Naive B cell (primary cell): Measurements from ENCODE around the gene CCBE1. TPM values are rescaled to one million over a fixed set of nuclear protein-coding genes. Genes with fewer than 3 reads are reported as not detected.
"Not testable (repeated sequence)": the region's sequence is repeated elsewhere in the genome, so short reads cannot be mapped to it uniquely, and the experiment has no call there.

Source experiments
- ATAC-seq, 2 donors: fragments of 150-1000 bp; cut with Tn5 transposase; 2 replicates each; pipeline ENCODE4 v1.10.0; 2021; ENCODE audit warnings: low read depth in 2 of 2, mild to moderate bottlenecking in 2 of 2, moderate library complexity in 2 of 2
- DNase-seq: peaks from one replicate; pipeline ENCODE4 v3.0.0; 2022
- H3K27ac Mint-ChIP-seq, 6 donors: one replicate each; pipeline ENCODE4 v1.8.0; 2020 to 2022; ENCODE audit warnings: mild to moderate bottlenecking in 6 of 6, mixed read lengths in 6 of 6, moderate library complexity in 5 of 6, inconsistent platforms in 2 of 6
- H3K27me3 Mint-ChIP-seq, 3 donors: one replicate each; pipeline ENCODE4 v1.8.0; 2021 to 2022; ENCODE audit warnings: mixed read lengths in 3 of 3, mild to moderate bottlenecking in 1 of 3
- H3K36me3 Mint-ChIP-seq, 2 donors: one replicate each; pipeline ENCODE4 v1.8.0; 2020 to 2022; ENCODE audit warnings: mixed read lengths in 2 of 2, inconsistent platforms in 1 of 2, mild to moderate bottlenecking in 1 of 2
- H3K4me1 Mint-ChIP-seq, 3 donors: one replicate each; pipeline ENCODE4 v1.8.0; 2020 to 2022; ENCODE audit warnings: mixed read lengths in 3 of 3, inconsistent platforms in 1 of 3, mild to moderate bottlenecking in 1 of 3, moderate library complexity in 1 of 3
- H3K4me3 Mint-ChIP-seq, 8 donors: one replicate each; pipeline ENCODE4 v1.8.0; 2020 to 2022; ENCODE audit warnings: mild to moderate bottlenecking in 8 of 8, mixed read lengths in 8 of 8, moderate library complexity in 8 of 8, inconsistent platforms in 2 of 8
- H3K9me3 Mint-ChIP-seq, 7 donors: one replicate each; pipeline ENCODE4 v1.8.0; 2020 to 2022; ENCODE audit warnings: mixed read lengths in 7 of 7, mild to moderate bottlenecking in 5 of 7, inconsistent platforms in 2 of 7, moderate library complexity in 1 of 7
- polyA plus RNA-seq, 6 donors: library from polyadenylated mRNA; unstranded; fragments of 300-500 nt; fragmentation: Illumina TruSeq; gene quantifications; one replicate each; pipeline ENCODE4 v1.2.3, GENCODE V29; 2021; ENCODE audit warnings: low read depth in 6 of 6

Gene CCBE1
- polyA plus RNA-seq = not detected

- Mint-ChIP-seq H3K9me3 (no peaks in the 10 kb centered on the region), H3K4me1 (peaks cover 8 to 15% (median 11%) of the 10 kb centered on the region in 3 donors), H3K4me3 (peak within 1 kb of the TSS in 3 of 8 donors; percentile 47 to 75 (median 51)), H3K36me3 (peaks cover 0 to 20% of the 10 kb centered on the region in 2 donors), H3K27me3 (peaks cover 55 to 68% (median 57%) of the 10 kb centered on the region in 3 donors), H3K27ac (peak within 1 kb of the TSS in 1 of 6 donors; percentile 65)
- no peak for ATAC-seq
- no peak for DNase-seq
These were observed at the start of gene CCBE1 for GRCh38 chr18:59697236-59697932. Gene CCBE1, minus strand, starts transcription at chr18:59697423.

GRCh38 chr18:59744271-59744721 lies 47.1 kb upstream of the CCBE1 start:
- Mint-ChIP-seq H3K27me3 (peaks cover 13 to 23% (median 16%) of the 10 kb centered on the region in 3 donors), H3K27ac (no peak overlapping the region), H3K9me3 (peaks cover 0 to 9% (median 2%) of the 10 kb centered on the region in 7 donors), H3K4me3 (no peak overlapping the region), H3K36me3 (peaks cover 0 to 4% of the 10 kb centered on the region in 2 donors), H3K4me1 (no peaks in the 10 kb centered on the region)
- DNase-seq (no peak), ATAC-seq (no peak)

GRCh38 chr18:59743566-59743965 lies 46.3 kb upstream of the CCBE1 start:
- H3K36me3 Mint-ChIP-seq = peaks cover 4 to 5% of the 10 kb centered on the region in 2 donors
- no peak overlapping the region for H3K27ac Mint-ChIP-seq

GRCh38 chr18:59742325-59743111 lies 45.3 kb upstream of the CCBE1 start:
- H3K4me3 Mint-ChIP-seq = no peak overlapping the region
- no peaks in the 10 kb centered on the region for H3K4me1 Mint-ChIP-seq
- H3K27me3 Mint-ChIP-seq = peaks cover 1 to 14% (median 11%) of the 10 kb centered on the region in 3 donors
- ATAC-seq (no peak), DNase-seq (no peak)
- no peak overlapping the region for H3K27ac Mint-ChIP-seq
- H3K9me3 Mint-ChIP-seq = peaks cover 7 to 18% (median 11%) of the 10 kb centered on the region in 7 donors
- H3K36me3 Mint-ChIP-seq = peaks cover 0 to 8% of the 10 kb centered on the region in 2 donors

More at GRCh38 chr18:59743566-59743965, 46.3 kb upstream of the CCBE1 start:
- Mint-ChIP-seq H3K4me1 (no peaks in the 10 kb centered on the region), H3K27me3 (peaks cover 12 to 21% (median 15%) of the 10 kb centered on the region in 3 donors), H3K9me3 (peaks cover 6 to 17% (median 8%) of the 10 kb centered on the region in 7 donors), H3K4me3 (no peak overlapping the region)
- no peak for ATAC-seq
- DNase-seq = no peak

- ATAC-seq (no peak), DNase-seq (no peak)
- Mint-ChIP-seq H3K9me3 (peaks cover 7 to 18% (median 11%) of the 10 kb centered on the region in 7 donors), H3K36me3 (peaks cover 0 to 8% of the 10 kb centered on the region in 2 donors), H3K4me3 (no peak overlapping the region), H3K27ac (no peak overlapping the region), H3K27me3 (peaks cover 7 to 12% (median 8%) of the 10 kb centered on the region in 3 donors), H3K4me1 (no peaks in the 10 kb centered on the region)
These were observed 42.9 kb upstream of the CCBE1 start for GRCh38 chr18:59740141-59740540.

- peaks cover 7 to 18% (median 11%) of the 10 kb centered on the region in 7 donors for H3K9me3 Mint-ChIP-seq
- DNase-seq = no peak
- H3K4me3 Mint-ChIP-seq = no peak overlapping the region
- H3K4me1 Mint-ChIP-seq = no peaks in the 10 kb centered on the region
- peaks cover 0 to 8% of the 10 kb centered on the region in 2 donors for H3K36me3 Mint-ChIP-seq
- ATAC-seq = no peak
- peaks cover 7 to 12% (median 10%) of the 10 kb centered on the region in 3 donors for H3K27me3 Mint-ChIP-seq
- no peak overlapping the region for H3K27ac Mint-ChIP-seq
These were observed 40.6 kb upstream of the CCBE1 start for GRCh38 chr18:59737776-59738300.

- DNase-seq, H3K4me3 Mint-ChIP-seq, H3K4me1 Mint-ChIP-seq, H3K27ac Mint-ChIP-seq, ATAC-seq, H3K36me3 Mint-ChIP-seq: not testable (repeated sequence)
- Mint-ChIP-seq H3K27me3 (peaks cover 7 to 12% (median 10%) of the 10 kb centered on the region in 3 donors), H3K9me3 (peaks cover 7 to 18% (median 11%) of the 10 kb centered on the region in 7 donors)
These were observed 40.1 kb upstream of the CCBE1 start for GRCh38 chr18:59737335-59737734.

GRCh38 chr18:59736061-59736460 lies 38.8 kb upstream of the CCBE1 start:
- Mint-ChIP-seq H3K27me3 (peaks cover 7 to 12% (median 10%) of the 10 kb centered on the region in 3 donors), H3K4me1 (peaks cover 0 to 1% (median 0%) of the 10 kb centered on the region in 3 donors), H3K4me3 (no peak overlapping the region), H3K9me3 (peaks cover 7 to 18% (median 11%) of the 10 kb centered on the region in 7 donors), H3K27ac (no peak overlapping the region), H3K36me3 (peaks cover 0 to 8% of the 10 kb centered on the region in 2 donors)
- ATAC-seq (no peak), DNase-seq (no peak)

GRCh38 chr18:59735269-59735860 lies 38.1 kb upstream of the CCBE1 start:
- Mint-ChIP-seq H3K9me3 (peaks cover 7 to 18% (median 11%) of the 10 kb centered on the region in 7 donors), H3K27ac (no peak overlapping the region), H3K4me3 (no peak overlapping the region), H3K4me1 (peaks cover 0 to 3% (median 0%) of the 10 kb centered on the region in 3 donors), H3K36me3 (peaks cover 0 to 8% of the 10 kb centered on the region in 2 donors), H3K27me3 (peaks cover 7 to 12% (median 10%) of the 10 kb centered on the region in 3 donors)
- no peak for DNase-seq
- no peak for ATAC-seq

GRCh38 chr18:59733421-59733820 lies 36.2 kb upstream of the CCBE1 start:
- Mint-ChIP-seq H3K36me3 (peaks cover 0 to 1% of the 10 kb centered on the region in 2 donors), H3K27ac (no peak overlapping the region), H3K4me3 (no peak overlapping the region), H3K9me3 (peaks cover 0 to 7% (median 4%) of the 10 kb centered on the region in 7 donors), H3K27me3 (peaks cover 7 to 10% (median 10%) of the 10 kb centered on the region in 3 donors), H3K4me1 (peaks cover 0 to 3% (median 0%) of the 10 kb centered on the region in 3 donors)
- no peak for DNase-seq
- ATAC-seq = no peak

GRCh38 chr18:59730896-59731295 lies 33.7 kb upstream of the CCBE1 start:
- H3K27me3 Mint-ChIP-seq = peaks cover 2 to 10% (median 5%) of the 10 kb centered on the region in 3 donors
- ATAC-seq (no peak), DNase-seq (no peak)
- H3K4me1 Mint-ChIP-seq = peaks cover 0 to 3% (median 0%) of the 10 kb centered on the region in 3 donors
- no peak overlapping the region for H3K27ac Mint-ChIP-seq
- H3K4me3 Mint-ChIP-seq = no peak overlapping the region
- H3K9me3 Mint-ChIP-seq = peaks cover 0 to 2% (median 0%) of the 10 kb centered on the region in 7 donors
- no peaks in the 10 kb centered on the region for H3K36me3 Mint-ChIP-seq

GRCh38 chr18:59729781-59730180 lies 32.6 kb upstream of the CCBE1 start:
- peaks cover 0 to 2% (median 0%) of the 10 kb centered on the region in 7 donors for H3K9me3 Mint-ChIP-seq
- DNase-seq = no peak

GRCh38 chr18:59728816-59729215 lies 31.6 kb upstream of the CCBE1 start:
- DNase-seq (no peak), ATAC-seq (no peak)
- Mint-ChIP-seq H3K4me1 (peaks cover 0 to 3% (median 0%) of the 10 kb centered on the region in 3 donors), H3K36me3 (no peaks in the 10 kb centered on the region), H3K4me3 (no peak overlapping the region), H3K27me3 (peaks cover 4 to 10% (median 8%) of the 10 kb centered on the region in 3 donors), H3K9me3 (peaks cover 0 to 2% (median 0%) of the 10 kb centered on the region in 7 donors), H3K27ac (no peak overlapping the region)

More at GRCh38 chr18:59729781-59730180, 32.6 kb upstream of the CCBE1 start:
- Mint-ChIP-seq H3K4me3 (no peak overlapping the region), H3K4me1 (peaks cover 0 to 3% (median 0%) of the 10 kb centered on the region in 3 donors), H3K27ac (no peak overlapping the region), H3K36me3 (no peaks in the 10 kb centered on the region), H3K27me3 (peaks cover 0 to 10% (median 4%) of the 10 kb centered on the region in 3 donors)
- ATAC-seq = no peak
